Measurements from ENCODE around the gene LMNTD2. TPM values are rescaled to one million over a fixed set of nuclear protein-coding genes. Genes with fewer than 3 reads are reported as not detected.
A peak's percentile ranks its signal among the peaks of the same experiment; 100 is the strongest.

The LMNTD2 gene
- total and polyA plus RNA-seq, 2 of the 13 experiments (the other 11 are each of a cell fraction or from before 2014, with no cell fraction given) = 1.1 to 3.1 TPM

DNA sequence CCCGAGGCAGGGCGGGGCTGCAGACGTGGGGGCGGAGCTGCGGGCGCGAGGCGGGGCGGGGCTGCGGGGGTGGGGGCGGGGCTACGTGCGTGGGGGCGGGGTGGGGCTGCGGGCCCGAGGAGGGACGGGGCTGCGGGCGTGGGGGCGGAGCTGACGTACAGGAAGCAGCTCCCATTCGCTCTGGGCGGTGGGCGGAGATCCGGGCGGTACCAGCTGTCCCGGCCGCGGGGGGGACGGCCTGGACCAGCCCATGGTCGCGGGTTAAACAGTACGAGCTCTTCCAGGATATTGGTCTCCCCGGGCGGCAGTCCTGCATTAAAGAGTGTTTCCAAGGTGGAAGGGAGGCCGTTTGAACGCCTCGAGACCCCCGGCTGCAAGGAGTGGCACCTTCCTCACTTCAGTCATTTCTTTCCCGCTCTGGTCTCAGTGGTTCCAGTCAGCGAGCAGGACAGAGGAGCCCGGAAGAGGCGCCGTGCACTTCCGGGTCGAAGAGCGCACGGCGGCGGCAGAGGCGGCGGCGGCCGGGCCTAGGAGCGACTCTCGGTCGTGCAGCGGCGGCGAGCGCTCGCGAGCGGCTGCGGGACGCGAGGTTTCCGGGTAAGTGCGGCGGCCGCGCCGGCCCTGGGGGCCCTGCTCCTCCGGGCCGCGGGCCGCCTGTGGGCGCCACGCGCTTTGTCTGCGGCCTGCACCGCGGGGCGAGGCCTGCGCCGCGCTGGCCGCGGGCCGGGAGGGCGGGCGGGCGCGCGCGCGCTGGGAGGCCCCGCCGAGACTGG, 15.6 kb upstream of the LMNTD2 start, which contains the start of gene PHRF1 (continued):
- TF ChIP-seq KDM5B (CRISPR knock-in tag; IDR thresholded peaks at IDR 0.05; ENCODE audit: borderline replicate concordance) (no peak; the same call in 1 of the 2 replicates), ESRRA (CRISPR knock-in tag; IDR thresholded peaks at IDR 0.05; ENCODE audit: low read depth) (0 out of 2 replicates have a peak, but pooled peaks have one; percentile 26), NR2C2 (CRISPR knock-in tag; IDR thresholded peaks at IDR 0.05; ENCODE audit: borderline replicate concordance) (peak; percentile 98), ASH2L (IDR thresholded peaks at IDR 0.05; ENCODE audit: insufficient read length, low read depth, low read length) (peak; percentile 81), EP300 (IDR thresholded peaks at IDR 0.05; ENCODE audit: low read depth in 2 of 2, low read length in 2 of 2) (0 out of 4 replicates have a peak, but pooled peaks of 1 of the 2 experiments have one; percentile 19), EP300 (CRISPR knock-in tag; IDR thresholded peaks at IDR 0.05; ENCODE audit: borderline replicate concordance) (peak; percentile 39; the same call in 1 of the 2 replicates), TBL1XR1 (IDR thresholded peaks at IDR 0.05; ENCODE audit: borderline replicate concordance, low read length, partially characterized antibody) (peak; percentile 32), HMG20A (CRISPR knock-in tag; IDR thresholded peaks at IDR 0.05; ENCODE audit: borderline replicate concordance) (no peak), NCOA2 (CRISPR knock-in tag; IDR thresholded peaks at IDR 0.05) (peak; percentile 38; the same call in 1 of the 2 replicates), DMAP1 (CRISPR knock-in tag; IDR thresholded peaks at IDR 0.05) (0 out of 2 replicates have a peak, but pooled peaks have one; percentile 33), HDAC2 (CRISPR knock-in tag; IDR thresholded peaks at IDR 0.05) (peak; percentile 39; the same call in 1 of the 2 replicates), THAP11 (CRISPR knock-in tag; IDR thresholded peaks at IDR 0.05) (peak; percentile 87), SP1 (IDR thresholded peaks at IDR 0.05) (no peak), SP1 (CRISPR knock-in tag; IDR thresholded peaks at IDR 0.05) (peak; percentile 61), MIER2 (CRISPR knock-in tag; IDR thresholded peaks at IDR 0.05) (0 out of 2 replicates have a peak, but pooled peaks have one; percentile 28), ZNF121 (CRISPR knock-in tag; IDR thresholded peaks at IDR 0.05) (no peak), ZBTB43 (CRISPR knock-in tag; conservative IDR thresholded peaks at IDR 0.05) (no peak), ZFX (CRISPR knock-in tag; IDR thresholded peaks at IDR 0.05; ENCODE audit: low read depth) (peak; percentile 92)
- TF ChIP-seq, protein P1, sequence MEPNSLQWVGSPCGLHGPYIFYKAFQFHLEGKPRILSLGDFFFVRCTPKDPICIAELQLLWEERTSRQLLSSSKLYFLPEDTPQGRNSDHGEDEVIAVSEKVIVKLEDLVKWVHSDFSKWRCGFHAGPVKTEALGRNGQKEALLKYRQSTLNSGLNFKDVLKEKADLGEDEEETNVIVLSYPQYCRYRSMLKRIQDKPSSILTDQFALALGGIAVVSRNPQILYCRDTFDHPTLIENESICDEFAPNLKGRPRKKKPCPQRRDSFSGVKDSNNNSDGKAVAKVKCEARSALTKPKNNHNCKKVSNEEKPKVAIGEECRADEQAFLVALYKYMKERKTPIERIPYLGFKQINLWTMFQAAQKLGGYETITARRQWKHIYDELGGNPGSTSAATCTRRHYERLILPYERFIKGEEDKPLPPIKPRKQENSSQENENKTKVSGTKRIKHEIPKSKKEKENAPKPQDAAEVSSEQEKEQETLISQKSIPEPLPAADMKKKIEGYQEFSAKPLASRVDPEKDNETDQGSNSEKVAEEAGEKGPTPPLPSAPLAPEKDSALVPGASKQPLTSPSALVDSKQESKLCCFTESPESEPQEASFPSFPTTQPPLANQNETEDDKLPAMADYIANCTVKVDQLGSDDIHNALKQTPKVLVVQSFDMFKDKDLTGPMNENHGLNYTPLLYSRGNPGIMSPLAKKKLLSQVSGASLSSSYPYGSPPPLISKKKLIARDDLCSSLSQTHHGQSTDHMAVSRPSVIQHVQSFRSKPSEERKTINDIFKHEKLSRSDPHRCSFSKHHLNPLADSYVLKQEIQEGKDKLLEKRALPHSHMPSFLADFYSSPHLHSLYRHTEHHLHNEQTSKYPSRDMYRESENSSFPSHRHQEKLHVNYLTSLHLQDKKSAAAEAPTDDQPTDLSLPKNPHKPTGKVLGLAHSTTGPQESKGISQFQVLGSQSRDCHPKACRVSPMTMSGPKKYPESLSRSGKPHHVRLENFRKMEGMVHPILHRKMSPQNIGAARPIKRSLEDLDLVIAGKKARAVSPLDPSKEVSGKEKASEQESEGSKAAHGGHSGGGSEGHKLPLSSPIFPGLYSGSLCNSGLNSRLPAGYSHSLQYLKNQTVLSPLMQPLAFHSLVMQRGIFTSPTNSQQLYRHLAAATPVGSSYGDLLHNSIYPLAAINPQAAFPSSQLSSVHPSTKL (CRISPR knock-in tag; IDR thresholded peaks at IDR 0.05) = peak; percentile 20; the same call in 1 of the 2 replicates
- TF ChIP-seq, protein P2, sequence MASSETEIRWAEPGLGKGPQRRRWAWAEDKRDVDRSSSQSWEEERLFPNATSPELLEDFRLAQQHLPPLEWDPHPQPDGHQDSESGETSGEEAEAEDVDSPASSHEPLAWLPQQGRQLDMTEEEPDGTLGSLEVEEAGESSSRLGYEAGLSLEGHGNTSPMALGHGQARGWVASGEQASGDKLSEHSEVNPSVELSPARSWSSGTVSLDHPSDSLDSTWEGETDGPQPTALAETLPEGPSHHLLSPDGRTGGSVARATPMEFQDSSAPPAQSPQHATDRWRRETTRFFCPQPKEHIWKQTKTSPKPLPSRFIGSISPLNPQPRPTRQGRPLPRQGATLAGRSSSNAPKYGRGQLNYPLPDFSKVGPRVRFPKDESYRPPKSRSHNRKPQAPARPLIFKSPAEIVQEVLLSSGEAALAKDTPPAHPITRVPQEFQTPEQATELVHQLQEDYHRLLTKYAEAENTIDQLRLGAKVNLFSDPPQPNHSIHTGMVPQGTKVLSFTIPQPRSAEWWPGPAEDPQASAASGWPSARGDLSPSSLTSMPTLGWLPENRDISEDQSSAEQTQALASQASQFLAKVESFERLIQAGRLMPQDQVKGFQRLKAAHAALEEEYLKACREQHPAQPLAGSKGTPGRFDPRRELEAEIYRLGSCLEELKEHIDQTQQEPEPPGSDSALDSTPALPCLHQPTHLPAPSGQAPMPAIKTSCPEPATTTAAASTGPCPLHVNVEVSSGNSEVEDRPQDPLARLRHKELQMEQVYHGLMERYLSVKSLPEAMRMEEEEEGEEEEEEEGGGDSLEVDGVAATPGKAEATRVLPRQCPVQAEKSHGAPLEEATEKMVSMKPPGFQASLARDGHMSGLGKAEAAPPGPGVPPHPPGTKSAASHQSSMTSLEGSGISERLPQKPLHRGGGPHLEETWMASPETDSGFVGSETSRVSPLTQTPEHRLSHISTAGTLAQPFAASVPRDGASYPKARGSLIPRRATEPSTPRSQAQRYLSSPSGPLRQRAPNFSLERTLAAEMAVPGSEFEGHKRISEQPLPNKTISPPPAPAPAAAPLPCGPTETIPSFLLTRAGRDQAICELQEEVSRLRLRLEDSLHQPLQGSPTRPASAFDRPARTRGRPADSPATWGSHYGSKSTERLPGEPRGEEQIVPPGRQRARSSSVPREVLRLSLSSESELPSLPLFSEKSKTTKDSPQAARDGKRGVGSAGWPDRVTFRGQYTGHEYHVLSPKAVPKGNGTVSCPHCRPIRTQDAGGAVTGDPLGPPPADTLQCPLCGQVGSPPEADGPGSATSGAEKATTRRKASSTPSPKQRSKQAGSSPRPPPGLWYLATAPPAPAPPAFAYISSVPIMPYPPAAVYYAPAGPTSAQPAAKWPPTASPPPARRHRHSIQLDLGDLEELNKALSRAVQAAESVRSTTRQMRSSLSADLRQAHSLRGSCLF (CRISPR knock-in tag; IDR thresholded peaks at IDR 0.05; ENCODE audit: borderline replicate concordance) = no peak

Data from HepG2 (cell line).